ENCODE measurements around the gene SERPINA5. TPM values are rescaled to one million over a fixed set of nuclear protein-coding genes. Genes with fewer than 3 reads are reported as not detected.

Gene SERPINA5
- total and polyA plus RNA-seq, 7 donors: 2.6 to 107 (median 16.3) TPM

DNA sequence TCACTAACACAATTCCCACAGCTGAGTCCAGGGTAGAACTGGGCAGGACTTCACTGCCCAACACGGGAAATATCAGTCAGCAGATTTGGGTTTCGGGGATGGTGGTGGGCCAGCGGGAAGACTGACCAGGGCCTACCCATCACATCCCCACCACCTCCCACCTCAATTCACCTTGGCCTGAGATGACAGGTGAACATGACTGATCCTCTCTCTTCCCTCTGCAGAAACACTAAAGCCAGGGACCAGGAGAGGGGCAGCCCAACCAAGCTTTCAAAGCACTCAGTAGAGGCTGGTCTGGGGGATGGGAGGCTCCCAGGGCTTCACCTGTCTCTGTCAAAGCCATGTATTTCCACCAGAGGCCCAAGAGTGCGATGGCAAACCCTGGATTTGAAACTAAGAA is 2.3 kb downstream of the SERPINA5 start:
- Histone ChIP-seq H3K27me3 (ENCODE audit: insufficient read depth in 3 of 3, low read length in 2 of 3) (no peaks in the 10 kb centered on the region), H3K9me3 (no peaks in the 10 kb centered on the region), H3K4me1 (no peaks in the 10 kb centered on the region), H3K27ac (no peak overlapping the region), H3K4me3 (no peak overlapping the region), H3K36me3 (ENCODE audit: insufficient read depth in 1 of 2, low read depth in 1 of 2) (no peaks in the 10 kb centered on the region)
- WGBS, 3 donors: 90 to 97% (median 96%) methylated on average over 4 of the region's 4 CpGs
- intact Hi-C loops (cut with DNase I): no loop called here
- no peak for ATAC-seq
- TF ChIP-seq, protein P1, sequence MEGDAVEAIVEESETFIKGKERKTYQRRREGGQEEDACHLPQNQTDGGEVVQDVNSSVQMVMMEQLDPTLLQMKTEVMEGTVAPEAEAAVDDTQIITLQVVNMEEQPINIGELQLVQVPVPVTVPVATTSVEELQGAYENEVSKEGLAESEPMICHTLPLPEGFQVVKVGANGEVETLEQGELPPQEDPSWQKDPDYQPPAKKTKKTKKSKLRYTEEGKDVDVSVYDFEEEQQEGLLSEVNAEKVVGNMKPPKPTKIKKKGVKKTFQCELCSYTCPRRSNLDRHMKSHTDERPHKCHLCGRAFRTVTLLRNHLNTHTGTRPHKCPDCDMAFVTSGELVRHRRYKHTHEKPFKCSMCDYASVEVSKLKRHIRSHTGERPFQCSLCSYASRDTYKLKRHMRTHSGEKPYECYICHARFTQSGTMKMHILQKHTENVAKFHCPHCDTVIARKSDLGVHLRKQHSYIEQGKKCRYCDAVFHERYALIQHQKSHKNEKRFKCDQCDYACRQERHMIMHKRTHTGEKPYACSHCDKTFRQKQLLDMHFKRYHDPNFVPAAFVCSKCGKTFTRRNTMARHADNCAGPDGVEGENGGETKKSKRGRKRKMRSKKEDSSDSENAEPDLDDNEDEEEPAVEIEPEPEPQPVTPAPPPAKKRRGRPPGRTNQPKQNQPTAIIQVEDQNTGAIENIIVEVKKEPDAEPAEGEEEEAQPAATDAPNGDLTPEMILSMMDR (IDR thresholded peaks at IDR 0.05): no peak
- DNase-seq: no peak

- Histone ChIP-seq H3K27ac (no peak overlapping the region), H3K4me1 (no peaks in the 10 kb centered on the region), H3K36me3 (ENCODE audit: insufficient read depth in 1 of 2, low read depth in 1 of 2) (no peaks in the 10 kb centered on the region), H3K27me3 (ENCODE audit: insufficient read depth in 3 of 3, low read length in 2 of 3) (no peaks in the 10 kb centered on the region), H3K4me3 (no peak overlapping the region), H3K9me3 (no peaks in the 10 kb centered on the region)
- 74 to 77% (median 75%) methylated on average over 5 of the region's 5 CpGs for WGBS, 3 donors
- intact Hi-C loops (cut with DNase I): no loop called here
- TF ChIP-seq, protein P1 (IDR thresholded peaks at IDR 0.05): no peak
- no peak for DNase-seq
- ATAC-seq: no peak
Measured at GRCh38 chr14:94584591-94585280, 3.5 kb downstream of the SERPINA5 start.

DNA sequence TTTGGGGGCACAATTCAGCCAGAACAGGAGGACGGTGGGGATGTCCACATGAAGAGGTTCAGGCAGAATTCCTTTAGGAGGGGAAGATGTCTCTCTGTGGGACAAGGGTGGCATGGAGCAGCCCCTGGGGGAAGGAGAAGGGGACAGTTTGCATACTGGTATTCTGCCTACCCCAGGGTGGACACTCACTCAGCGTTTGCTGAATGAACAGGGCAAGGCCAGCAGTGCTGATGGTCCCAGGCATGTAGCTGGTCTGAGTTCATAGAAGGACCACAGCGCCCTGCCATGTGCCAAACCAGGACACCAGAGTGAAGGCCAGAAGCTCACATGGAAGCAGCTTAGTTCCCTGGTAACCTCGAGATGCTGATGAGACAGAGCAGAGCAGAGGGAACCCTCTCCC is 5.4 kb downstream of the SERPINA5 start:
- Histone ChIP-seq H3K9me3 (no peaks in the 10 kb centered on the region), H3K4me3 (no peak overlapping the region), H3K36me3 (ENCODE audit: insufficient read depth in 1 of 2, low read depth in 1 of 2) (no peaks in the 10 kb centered on the region), H3K4me1 (no peaks in the 10 kb centered on the region), H3K27me3 (ENCODE audit: insufficient read depth in 3 of 3, low read length in 2 of 3) (peaks cover 0 to 2% (median 0%) of the 10 kb centered on the region in 3 donors), H3K27ac (no peak overlapping the region)
- no peak for DNase-seq
- TF ChIP-seq, protein P1 (IDR thresholded peaks at IDR 0.05): no peak
- WGBS, 3 donors: 86 to 92% (median 88%) methylated on average over 4 of the region's 4 CpGs
- intact Hi-C loops (cut with DNase I): no loop called here
- no peak for ATAC-seq

GRCh38 chr14:94588311-94588710 is 7.1 kb downstream of the SERPINA5 start:
- intact Hi-C loops (cut with DNase I): no loop called here
- no peaks in the 10 kb centered on the region for H3K4me1 ChIP-seq
- no peak for DNase-seq
- H3K36me3 ChIP-seq (ENCODE audit: insufficient read depth in 1 of 2, low read depth in 1 of 2): no peaks in the 10 kb centered on the region
- TF ChIP-seq, protein P1 (IDR thresholded peaks at IDR 0.05): no peak
- H3K4me3 ChIP-seq: no peak overlapping the region
- peaks cover 0 to 2% (median 0%) of the 10 kb centered on the region in 3 donors for H3K27me3 ChIP-seq (ENCODE audit: insufficient read depth in 3 of 3, low read length in 2 of 3)
- no peaks in the 10 kb centered on the region for H3K9me3 ChIP-seq
- WGBS, 3 donors: 83 to 96% (median 88%) methylated on average over 4 of the region's 4 CpGs
- no peak overlapping the region for H3K27ac ChIP-seq
- no peak for ATAC-seq

GRCh38 chr14:94591073-94591472 is 9.8 kb downstream of the SERPINA5 start:
- no peak for ATAC-seq

More at GRCh38 chr14:94591073-94591472, 9.8 kb downstream of the SERPINA5 start:
- Histone ChIP-seq H3K27me3 (ENCODE audit: insufficient read depth in 3 of 3, low read length in 2 of 3) (peaks cover 0 to 2% (median 0%) of the 10 kb centered on the region in 3 donors), H3K27ac (no peak overlapping the region), H3K4me3 (no peak overlapping the region), H3K36me3 (ENCODE audit: insufficient read depth in 1 of 2, low read depth in 1 of 2) (no peaks in the 10 kb centered on the region), H3K4me1 (no peaks in the 10 kb centered on the region), H3K9me3 (no peaks in the 10 kb centered on the region)
- TF ChIP-seq, protein P1 (IDR thresholded peaks at IDR 0.05): no peak
- DNase-seq: no peak
- intact Hi-C loops (cut with DNase I): no loop called here

Data from psoas muscle (tissue), 8 donors.